Measurements from ENCODE around the gene CYS1.
"Not testable (repeated sequence)": the region's sequence is repeated elsewhere in the genome, so short reads cannot be mapped to it uniquely, and the experiment has no call there.

CYS1 gene

GRCh38 chr2:10079870-10080535, at the start of gene CYS1:
Gene CYS1 (minus strand): TSS chr2:10080411. CDS start chr2:10080223, 188 bp downstream.
- DNase-seq (ENCODE audit: low spot score): no peak

GRCh38 chr2:10129490-10129889, 49.3 kb upstream of the CYS1 start:
- no peak for DNase-seq (ENCODE audit: low spot score)

GRCh38 chr2:10128420-10128819, 48.2 kb upstream of the CYS1 start:
- no peak for DNase-seq (ENCODE audit: low spot score)

- DNase-seq (ENCODE audit: low spot score): no peak
These were observed 46.4 kb upstream of the CYS1 start for GRCh38 chr2:10126632-10127026.

- no peak for DNase-seq (ENCODE audit: low spot score)
These were observed 45.8 kb upstream of the CYS1 start for GRCh38 chr2:10125842-10126631.

- DNase-seq (ENCODE audit: low spot score): peak; percentile 79
These were observed 44.4 kb upstream of the CYS1 start for GRCh38 chr2:10124538-10125045.

GRCh38 chr2:10123281-10123680, 43.1 kb upstream of the CYS1 start:
- no peak for DNase-seq (ENCODE audit: low spot score)

DNA sequence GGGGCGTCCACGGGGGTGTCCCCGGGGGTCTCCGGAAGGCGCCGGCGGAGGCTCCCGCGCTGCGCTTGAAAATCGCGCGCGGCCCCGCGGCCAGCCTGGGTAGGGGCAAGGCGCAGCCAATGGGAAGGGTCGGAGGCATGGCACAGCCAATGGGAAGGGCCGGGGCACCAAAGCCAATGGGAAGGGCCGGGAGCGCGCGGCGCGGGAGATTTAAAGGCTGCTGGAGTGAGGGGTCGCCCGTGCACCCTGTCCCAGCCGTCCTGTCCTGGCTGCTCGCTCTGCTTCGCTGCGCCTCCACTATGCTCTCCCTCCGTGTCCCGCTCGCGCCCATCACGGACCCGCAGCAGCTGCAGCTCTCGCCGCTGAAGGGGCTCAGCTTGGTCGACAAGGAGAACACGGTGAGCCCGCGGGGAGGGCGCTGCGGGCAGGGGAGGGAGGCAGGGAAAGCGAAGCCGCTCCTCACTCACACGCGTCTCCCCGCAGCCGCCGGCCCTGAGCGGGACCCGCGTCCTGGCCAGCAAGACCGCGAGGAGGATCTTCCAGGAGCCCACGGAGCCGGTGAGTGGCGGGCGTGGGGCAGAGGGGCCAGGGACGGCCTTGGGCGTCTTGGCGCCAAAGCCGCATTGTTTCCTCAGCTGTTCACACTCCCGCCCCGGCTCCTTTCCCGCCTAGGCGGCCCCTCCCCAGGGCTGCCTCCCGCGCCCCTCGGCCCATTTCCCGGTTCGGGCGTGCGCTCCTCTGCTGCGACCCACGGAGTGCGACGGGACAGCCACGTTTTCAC, 42.5 kb upstream of the CYS1 start, which contains the start of gene RRM2:
Gene RRM2 (plus strand): TSS at position 240 of the 781 bp plus-strand sequence. CDS start 60 bp downstream, at position 300.
- DNase-seq (ENCODE audit: low spot score): peak; percentile 91

DNA sequence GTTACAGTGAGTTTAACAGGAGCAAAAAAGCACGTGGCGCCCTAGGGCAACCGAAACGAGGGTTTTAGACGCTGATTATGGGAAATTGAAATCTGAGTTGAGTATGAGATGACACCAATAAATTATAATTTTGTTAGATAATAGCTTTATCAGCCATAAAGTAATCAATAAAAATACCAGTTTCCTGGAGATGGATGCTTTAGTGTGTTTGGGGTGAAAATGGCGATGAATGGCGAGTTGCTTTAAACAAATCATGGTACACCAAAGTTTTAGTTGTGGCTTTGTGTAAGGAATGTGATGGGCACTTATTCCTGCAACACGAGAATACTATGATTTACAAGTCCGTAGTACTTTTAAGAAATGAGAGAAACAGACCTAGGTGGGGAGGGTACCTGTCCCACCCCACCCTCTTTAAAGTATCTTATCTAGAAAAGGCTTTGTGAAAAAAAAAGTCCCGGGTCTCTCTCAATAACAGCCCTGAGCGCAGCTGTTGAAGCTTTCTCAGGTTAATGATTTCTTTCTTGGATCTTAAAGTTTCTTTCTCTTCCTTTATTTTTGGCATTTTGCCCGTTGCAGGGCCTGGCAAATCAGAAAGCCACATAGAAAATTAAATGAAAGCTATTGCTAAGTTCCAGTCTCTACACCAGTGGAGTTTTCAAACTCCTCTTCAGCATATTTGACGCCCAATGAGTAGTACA, 40.8 kb upstream of the CYS1 start:
- DNase-seq (ENCODE audit: low spot score): no peak

DNA sequence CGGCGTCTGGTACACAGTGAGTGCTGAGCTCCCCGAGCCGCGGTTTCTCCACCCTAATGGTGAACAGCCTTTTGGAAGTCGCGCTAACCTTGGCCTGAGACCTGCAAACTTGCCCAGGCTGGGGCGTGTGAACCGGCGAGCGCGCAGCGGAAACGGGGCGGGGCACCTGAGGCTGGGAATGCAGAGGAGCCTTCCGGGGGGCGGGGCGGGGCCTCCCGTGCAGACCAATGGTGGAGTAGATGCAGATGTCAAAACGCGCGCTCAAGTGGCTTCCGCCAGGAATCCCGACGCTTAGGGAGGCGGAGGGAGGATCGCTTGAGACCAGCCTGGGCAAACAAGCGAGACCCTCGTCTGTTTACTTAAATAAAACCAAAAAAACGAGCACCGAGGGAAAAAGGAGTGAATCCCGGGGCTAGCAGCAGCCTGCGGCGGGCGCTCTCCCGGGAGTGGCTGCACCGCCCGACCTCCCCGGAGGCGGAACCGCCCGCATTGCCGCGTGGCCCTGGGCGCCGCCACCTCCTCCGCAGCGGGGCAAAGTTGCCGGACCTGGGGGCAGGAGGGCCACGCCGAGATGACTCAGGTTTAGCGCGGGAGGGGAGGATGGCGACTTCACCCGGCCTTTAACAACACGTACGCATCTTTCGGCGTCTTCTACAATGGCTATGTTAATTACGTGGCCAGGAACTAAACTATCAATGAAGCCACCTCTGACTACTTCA, 40.1 kb upstream of the CYS1 start:
- peak; percentile 85 for DNase-seq (ENCODE audit: low spot score)

DNA sequence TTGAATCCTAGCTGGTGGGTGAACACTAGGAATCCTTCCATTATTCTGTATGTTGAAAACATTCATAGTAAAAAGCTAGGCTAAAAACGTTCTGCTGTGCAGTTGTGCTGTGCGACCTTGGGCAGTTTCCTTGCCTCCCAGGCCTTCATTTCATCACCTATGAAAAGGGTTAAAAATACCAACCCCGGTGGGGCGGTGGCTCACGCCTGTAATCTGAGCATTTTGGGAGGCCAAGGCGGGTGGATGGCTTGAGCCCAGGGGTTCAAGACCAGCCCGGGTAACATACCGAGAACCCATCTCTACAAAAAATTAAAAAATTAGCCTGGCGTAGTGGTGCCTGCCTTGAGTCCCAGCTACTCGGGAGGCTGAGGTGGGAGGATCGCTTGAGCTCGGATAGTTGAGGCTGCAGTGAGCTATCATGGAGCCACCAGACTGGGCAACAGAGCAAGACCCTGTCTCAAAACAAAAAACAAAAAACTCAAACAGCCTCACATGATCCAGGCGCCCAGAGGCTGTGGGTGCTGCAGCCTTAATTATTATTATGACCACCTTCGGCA, 39.5 kb upstream of the CYS1 start:
- no peak for DNase-seq (ENCODE audit: low spot score)

DNA sequence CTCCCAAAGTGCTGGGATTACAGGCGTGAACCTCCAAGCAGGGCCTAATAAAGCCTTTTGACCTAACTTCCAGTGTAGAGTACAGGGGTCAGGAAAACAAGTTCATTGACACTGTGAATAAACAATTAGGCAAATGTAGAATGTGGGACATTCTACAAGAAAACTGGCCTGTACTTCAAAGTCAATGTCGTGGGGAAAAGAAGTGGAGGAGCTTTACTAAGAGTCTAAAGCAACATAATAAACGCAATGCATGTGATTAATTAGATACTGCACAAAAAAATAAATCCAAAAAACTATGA, 38.8 kb upstream of the CYS1 start:
- DNase-seq (ENCODE audit: low spot score): no peak

GRCh38 chr2:10109311-10109710, 29.1 kb upstream of the CYS1 start:
- DNase-seq (ENCODE audit: low spot score): no peak

DNA sequence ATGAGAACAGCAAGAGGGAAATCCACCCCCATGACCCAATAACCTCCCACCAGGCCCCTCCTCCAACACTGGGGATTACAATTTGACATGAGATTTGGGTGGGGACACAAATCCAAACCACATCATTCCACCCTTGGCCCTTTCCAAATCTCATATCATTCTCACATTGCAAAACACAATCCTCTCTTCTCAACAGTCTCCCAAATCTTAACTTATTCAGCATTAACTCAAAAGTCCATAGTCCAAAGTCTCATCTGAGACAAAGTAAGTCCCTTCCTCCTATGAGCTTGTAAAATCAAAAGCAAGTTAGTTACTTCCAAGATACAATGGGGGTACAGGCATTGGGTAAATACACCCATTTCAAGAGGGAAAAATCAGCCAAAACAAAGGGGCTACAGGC, 24.7 kb upstream of the CYS1 start:
- not testable (repeated sequence) for DNase-seq (ENCODE audit: low spot score)

- DNase-seq (ENCODE audit: low spot score): no peak
These were observed 23.0 kb upstream of the CYS1 start for GRCh38 chr2:10103179-10103578.

- no peak for DNase-seq (ENCODE audit: low spot score)
These were observed 21.3 kb upstream of the CYS1 start for GRCh38 chr2:10101491-10101890.

DNA sequence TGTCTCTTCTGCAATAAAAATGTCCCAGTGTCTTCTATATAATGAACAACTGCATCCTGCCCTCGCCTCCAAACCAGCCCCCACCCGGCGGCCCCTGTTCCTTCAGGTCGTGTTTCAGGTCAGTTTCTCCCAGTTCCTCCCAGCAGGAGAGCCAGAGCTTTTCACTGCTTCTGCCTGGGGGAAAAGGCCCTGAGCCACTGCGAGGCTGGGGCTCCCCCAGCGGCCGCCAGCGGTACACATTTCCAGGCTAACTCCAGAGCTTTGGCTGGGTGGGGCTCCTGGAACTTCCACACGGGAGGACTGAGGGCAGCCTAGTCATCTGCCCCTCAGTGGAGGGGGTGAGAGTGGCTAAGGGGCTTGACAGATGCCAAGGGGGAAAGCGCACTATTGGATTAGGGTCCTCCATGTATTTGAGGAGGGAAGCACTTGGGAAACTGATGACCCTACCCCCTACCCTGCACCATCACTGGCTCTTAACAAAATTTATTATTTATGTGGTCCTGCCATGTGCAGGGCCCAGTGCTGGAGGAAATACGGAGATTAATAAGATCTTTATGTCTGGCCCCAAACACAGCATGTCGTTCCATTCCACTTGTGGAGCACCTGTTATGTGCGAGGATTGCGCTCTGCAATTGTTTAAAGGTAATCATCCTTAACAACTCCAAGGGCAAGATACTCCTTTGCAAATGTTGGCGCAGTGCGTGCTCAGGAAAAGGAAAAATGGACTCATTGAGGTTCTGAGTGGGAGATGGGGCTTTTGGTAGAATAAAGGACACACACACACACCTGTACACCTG, 17.3 kb upstream of the CYS1 start:
- DNase-seq (ENCODE audit: low spot score): peak; percentile 24

GRCh38 chr2:10096641-10097040, 16.4 kb upstream of the CYS1 start:
- DNase-seq (ENCODE audit: low spot score): no peak

DNA sequence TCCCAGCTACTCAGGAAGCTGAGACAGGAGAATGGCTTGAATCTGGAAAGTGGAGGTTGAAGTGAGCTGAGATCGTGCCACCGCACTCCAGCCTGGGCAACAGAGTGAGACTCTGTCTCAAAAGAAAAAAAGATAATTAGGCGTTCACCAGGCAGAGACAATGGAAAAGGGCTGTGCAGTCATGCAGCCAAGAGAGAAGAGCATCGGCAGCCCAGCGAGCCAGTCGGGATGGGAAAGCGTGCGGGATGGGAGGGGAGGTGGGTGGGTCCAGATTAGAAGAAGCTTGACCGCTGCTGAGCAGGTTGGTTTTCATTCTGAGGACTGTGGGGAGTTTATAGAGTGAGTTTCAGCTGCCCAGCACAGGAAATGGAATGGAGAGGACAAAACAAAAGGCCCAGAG, 15.0 kb upstream of the CYS1 start:
- DNase-seq (ENCODE audit: low spot score): no peak

DNA sequence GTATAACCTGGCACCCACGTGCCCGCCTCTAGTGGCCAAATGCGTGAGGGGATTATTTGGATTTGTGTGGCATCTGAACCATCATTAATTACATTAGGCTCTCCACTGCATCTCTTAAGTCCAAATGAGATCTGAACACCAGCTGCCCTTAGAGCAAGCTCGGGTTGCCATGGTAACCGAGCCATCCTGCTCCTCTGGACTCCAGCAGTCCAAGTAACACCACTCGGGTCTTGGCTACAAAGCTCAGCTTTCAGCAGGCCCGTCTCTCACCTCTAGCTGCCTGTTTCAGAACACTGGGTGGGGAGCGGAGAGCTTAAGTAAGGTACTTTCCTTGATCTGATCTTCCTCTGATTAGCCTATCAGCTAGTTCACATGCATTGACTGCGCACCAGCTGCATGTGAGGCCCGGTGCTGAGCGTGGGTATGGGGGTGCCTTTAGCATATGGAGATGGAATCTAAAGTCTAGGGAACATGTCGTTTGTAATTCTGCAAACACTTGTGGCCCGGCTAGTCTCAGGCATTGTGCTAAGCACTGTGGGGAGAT, 14.1 kb upstream of the CYS1 start:
- DNase-seq (ENCODE audit: low spot score): no peak

Data from CD4-positive, alpha-beta T cell treated with Interleukin-15 for 4 hours (primary cell).